Uterus (tissue), 2 donors: ENCODE results near the gene MYL10.

Experiments used
- POLR2A ChIP-seq, 2 donors: fragments of 450-650 bp; IDR thresholded peaks; one replicate each; pipeline ENCODE4 v1.6.1; 2016; ENCODE audit warnings: antibody characterized with exemption in 2 of 2, mild to moderate bottlenecking in 1 of 2, moderate library complexity in 1 of 2
- TF ChIP-seq, protein P1 (sequence below), 4 experiments: fragments of 200-600 bp in 2 of 4; fragments of 450-650 bp in 2 of 4; sonication (generic) in 2 of 4; IDR thresholded peaks; one replicate each; pipeline ENCODE4 v1.5.1; 2016 to 2019; ENCODE audit warnings: antibody characterized with exemption in 4 of 4, mild to moderate bottlenecking in 2 of 4, moderate library complexity in 1 of 4

DNA sequence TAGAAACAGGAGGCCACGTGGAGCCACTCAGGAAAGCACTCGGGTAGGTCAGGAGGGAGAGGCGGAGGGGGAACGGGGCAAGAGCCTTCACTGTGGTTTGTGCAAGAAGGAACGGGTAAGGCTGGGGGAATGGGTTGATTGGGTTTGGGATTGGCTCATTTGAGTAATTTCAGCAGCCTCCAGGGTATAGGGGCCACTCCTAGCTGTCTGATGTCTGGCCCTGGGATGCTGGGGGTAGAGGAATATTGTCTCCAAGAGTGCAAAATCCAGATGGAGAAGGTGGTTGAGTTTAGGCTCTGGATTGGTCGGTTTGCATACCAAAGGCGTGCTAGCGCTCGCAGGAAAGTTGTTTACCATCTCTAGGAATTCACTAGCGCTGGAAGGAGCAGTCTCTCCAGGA lies 47.2 kb downstream of the MYL10 start:
- TF ChIP-seq POLR2A (IDR thresholded peaks at IDR 0.05) = no peak
- TF ChIP-seq, protein P1, sequence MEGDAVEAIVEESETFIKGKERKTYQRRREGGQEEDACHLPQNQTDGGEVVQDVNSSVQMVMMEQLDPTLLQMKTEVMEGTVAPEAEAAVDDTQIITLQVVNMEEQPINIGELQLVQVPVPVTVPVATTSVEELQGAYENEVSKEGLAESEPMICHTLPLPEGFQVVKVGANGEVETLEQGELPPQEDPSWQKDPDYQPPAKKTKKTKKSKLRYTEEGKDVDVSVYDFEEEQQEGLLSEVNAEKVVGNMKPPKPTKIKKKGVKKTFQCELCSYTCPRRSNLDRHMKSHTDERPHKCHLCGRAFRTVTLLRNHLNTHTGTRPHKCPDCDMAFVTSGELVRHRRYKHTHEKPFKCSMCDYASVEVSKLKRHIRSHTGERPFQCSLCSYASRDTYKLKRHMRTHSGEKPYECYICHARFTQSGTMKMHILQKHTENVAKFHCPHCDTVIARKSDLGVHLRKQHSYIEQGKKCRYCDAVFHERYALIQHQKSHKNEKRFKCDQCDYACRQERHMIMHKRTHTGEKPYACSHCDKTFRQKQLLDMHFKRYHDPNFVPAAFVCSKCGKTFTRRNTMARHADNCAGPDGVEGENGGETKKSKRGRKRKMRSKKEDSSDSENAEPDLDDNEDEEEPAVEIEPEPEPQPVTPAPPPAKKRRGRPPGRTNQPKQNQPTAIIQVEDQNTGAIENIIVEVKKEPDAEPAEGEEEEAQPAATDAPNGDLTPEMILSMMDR (IDR thresholded peaks at IDR 0.05) = no peak
